ENCODE results near the gene VAPA.

VAPA gene

DNA sequence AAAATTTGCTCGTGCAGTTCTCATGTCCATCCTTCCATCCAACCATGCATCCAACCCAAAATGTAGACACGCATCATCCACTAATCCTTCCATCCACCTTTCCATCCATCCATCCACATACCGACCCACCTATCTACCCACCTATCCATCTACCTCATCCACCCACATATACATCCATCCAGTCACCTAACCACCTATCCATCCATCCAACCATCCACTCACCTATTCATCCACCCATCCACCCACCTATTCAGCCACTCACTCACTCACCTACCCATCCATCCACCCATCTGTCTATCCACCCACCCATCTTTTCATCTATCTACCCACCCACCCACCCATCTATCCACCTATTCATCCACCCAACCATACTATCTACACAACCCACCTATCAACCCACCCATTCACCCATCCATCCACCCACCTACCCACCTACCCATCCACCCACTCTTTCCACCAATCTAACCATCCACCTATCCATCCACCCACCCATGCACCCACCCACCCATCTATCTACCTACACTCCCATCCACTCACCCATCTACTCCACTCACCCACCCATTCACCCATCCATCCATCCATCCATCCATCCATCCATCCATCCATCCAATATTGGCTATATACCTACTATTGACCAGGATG lies 94.3 kb downstream of the VAPA start:
- DNase-seq, result no peak

All from NCI-H2029 treated with DMSO at 0.1 percent for 48 hours (cell line).